ENCODE measurements around the gene TSHZ2. TPM values are rescaled to one million over a fixed set of nuclear protein-coding genes. Genes with fewer than 3 reads are reported as not detected.

The TSHZ2 gene
- total RNA-seq, 2 experiments from 2014 or later = 34.1 to 37.8 TPM

DNA sequence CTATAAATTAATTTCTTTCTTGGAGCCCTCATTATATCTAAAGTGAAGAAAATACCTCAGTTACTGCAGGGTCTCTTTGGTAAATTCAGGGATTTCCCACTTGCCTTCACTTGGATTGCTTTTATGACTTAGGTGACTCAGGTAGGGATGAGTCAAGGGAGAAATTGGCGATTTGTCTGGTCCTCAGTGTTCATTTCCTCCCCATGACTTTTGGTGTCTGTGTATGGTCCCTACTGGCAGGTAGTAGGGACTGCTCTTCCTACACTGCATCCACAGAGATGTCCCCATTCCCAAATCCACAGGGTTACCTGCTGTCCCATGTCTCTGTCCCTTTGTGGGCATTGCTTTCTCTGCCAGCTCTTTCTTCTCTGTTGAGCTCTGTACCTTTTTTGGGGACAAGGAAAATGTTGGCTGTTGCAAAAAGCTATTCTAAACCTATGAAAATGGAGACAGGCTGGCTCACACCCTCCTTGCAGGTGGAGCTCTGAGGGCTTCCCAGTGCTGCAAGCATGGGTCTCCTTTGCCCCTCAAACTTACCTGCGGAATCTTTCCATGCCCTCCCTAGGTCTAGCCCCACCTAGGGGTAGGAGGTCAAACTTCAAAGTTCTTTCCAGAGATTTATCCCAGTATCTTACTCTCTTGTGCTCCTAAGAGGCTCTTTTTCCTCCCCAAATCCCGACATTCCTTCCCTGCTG is 409.6 kb downstream of the TSHZ2 start:
- Mint-ChIP-seq H3K9me3 (peaks cover 1% of the 10 kb centered on the region), H3K27me3 (ENCODE audit: low read depth) (no peaks in the 10 kb centered on the region), H3K4me3 (no peak overlapping the region), H3K27ac (no peak overlapping the region), H3K4me1 (ENCODE audit: low read depth) (peaks cover 10% of the 10 kb centered on the region), H3K36me3 (ENCODE audit: low read depth) (peaks cover 1% of the 10 kb centered on the region)
- no peak for DNase-seq
- CTCF ChIA-PET = no interaction called here
- intact Hi-C loops (cut with micrococcal nuclease) = no loop called here

DNA sequence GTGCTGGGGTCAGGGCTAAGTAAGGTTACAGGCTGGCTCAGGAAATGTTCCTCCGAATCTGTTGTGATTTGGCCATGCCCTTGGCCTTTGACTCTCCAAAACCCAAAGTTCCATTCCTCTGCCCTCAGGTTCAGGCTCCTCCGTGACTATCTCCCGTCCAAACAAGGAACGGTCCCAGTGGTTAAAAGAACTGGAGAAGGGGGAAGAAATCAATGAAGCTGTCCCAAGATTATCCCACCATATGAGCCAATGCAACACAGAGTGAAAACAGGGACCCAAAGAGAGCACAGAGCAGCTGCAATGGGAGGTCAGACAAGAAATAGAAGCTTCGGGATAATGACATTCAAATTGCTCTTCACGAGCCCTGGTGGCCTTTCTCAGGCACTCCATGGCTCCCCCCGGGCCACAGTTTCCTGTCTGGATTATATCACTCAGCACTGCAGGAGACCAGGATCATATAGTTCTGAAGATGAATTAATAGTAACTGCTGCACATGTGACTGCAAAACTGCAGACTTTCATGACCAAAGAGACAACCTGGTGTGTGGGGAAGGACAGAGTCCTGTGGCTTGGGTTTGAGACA is 410.2 kb downstream of the TSHZ2 start:
- no peaks in the 10 kb centered on the region for H3K27me3 Mint-ChIP-seq (ENCODE audit: low read depth)
- no peak overlapping the region for H3K27ac Mint-ChIP-seq
- H3K4me1 Mint-ChIP-seq (ENCODE audit: low read depth) = peaks cover 14% of the 10 kb centered on the region
- H3K4me3 Mint-ChIP-seq = no peak overlapping the region
- CTCF ChIA-PET = interaction anchor here (0.6 kb wide), 1 partner anchor 1275 kb away, joined by 3 read pairs; no protein-coding TSS in a partner anchor
- intact Hi-C loops (cut with micrococcal nuclease) = no loop called here
- peaks cover 1% of the 10 kb centered on the region for H3K36me3 Mint-ChIP-seq (ENCODE audit: low read depth)
- no peak for DNase-seq
- H3K9me3 Mint-ChIP-seq = peaks cover 1% of the 10 kb centered on the region

DNA sequence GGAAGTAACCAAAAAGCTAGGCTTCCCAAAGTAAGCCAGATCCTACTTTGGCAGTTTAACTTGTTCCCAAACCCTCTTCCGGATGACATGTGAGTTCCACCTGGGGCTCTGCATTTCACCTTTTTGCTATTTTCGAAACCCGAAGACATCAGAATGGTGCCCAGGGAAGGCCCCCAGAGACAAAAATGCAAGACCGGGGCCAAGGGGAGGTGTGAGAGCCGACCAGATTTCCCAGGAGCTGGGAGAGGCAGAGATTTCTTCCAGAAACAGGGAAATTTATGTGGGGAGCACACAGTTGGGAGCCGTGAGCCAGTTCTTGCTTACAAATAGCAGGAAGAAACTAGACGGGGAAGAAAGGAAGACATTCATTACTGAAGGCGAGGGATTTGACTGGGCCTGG is 411.8 kb downstream of the TSHZ2 start:
- H3K36me3 Mint-ChIP-seq (ENCODE audit: low read depth) = peaks cover 1% of the 10 kb centered on the region
- H3K27ac Mint-ChIP-seq = no peak overlapping the region
- H3K27me3 Mint-ChIP-seq (ENCODE audit: low read depth) = no peaks in the 10 kb centered on the region
- CTCF ChIA-PET = no interaction called here
- peaks cover 28% of the 10 kb centered on the region for H3K4me1 Mint-ChIP-seq (ENCODE audit: low read depth)
- peaks cover 1% of the 10 kb centered on the region for H3K9me3 Mint-ChIP-seq
- intact Hi-C loops (cut with micrococcal nuclease) = no loop called here
- no peak overlapping the region for H3K4me3 Mint-ChIP-seq
- no peak for DNase-seq

DNA sequence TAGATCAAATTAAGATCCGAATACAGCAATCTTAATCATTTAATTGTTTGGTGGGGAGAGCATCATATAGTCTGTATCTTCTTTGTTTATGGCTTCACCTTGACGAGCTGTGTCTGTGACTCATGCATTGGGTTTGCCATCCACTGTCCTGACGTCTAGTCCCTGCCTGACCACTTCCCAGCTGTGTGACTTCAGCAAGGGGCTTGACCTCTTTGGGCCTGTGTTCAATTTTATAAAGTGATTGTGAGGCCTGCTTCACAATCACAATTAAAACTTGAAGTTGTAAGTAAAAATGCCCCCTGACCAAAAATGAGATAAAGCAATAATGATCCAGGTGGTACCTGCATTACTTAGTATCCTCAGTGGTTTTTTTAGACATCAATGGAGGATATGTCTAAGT is 412.2 kb downstream of the TSHZ2 start:
- Mint-ChIP-seq H3K4me3 (no peak overlapping the region), H3K27me3 (ENCODE audit: low read depth) (no peaks in the 10 kb centered on the region), H3K27ac (no peak overlapping the region), H3K9me3 (peaks cover 1% of the 10 kb centered on the region), H3K36me3 (ENCODE audit: low read depth) (peaks cover 1% of the 10 kb centered on the region), H3K4me1 (ENCODE audit: low read depth) (peaks cover 32% of the 10 kb centered on the region)
- no peak for DNase-seq
- intact Hi-C loops (cut with micrococcal nuclease) = no loop called here
- CTCF ChIA-PET = no interaction called here

DNA sequence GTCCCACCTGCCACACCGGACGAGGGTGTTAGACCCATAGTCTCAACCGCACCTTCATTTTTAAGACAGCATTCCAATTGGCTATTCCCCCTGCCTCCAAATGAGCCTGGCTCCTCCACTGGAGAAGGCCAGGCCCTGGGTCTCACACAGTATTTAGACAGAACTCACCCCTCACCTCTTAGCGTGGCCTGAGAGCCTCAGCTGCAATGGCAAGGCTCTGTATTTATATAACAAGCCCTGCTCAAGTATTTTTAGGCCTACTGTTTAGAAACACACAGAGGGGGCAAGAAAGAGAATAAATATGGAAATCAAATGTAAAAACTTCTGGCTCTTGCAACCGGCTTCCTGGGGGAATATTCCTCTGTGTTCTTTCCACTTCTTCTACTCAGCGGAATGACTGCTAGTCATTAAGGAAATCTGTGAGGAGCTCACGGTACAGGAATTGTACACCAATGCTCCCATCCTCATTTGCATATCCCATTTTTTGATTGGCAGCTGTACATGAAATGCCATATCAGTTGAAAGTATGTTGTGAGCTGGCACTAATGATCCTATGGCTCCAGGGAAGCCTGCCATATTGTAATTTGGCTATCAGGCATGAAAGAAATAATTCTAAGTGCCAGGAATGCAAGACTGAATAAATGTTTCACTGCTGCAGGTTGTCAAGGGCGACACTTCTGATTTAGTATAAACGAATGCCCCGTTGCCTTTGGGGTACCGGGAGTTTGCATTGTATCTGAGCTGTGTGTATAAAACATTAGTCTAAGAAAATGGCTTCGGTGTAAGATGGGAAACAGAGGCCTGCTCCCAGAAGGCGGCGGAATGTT is 414.0 kb downstream of the TSHZ2 start:
- H3K9me3 Mint-ChIP-seq = peaks cover 1% of the 10 kb centered on the region
- no peak overlapping the region for H3K4me3 Mint-ChIP-seq
- CTCF ChIA-PET = interaction anchor here (0.7 kb wide), 1 partner anchor 15 kb away, joined by 5 read pairs; no protein-coding TSS in a partner anchor
- peaks cover 44% of the 10 kb centered on the region for H3K4me1 Mint-ChIP-seq (ENCODE audit: low read depth)
- no peak overlapping the region for H3K27ac Mint-ChIP-seq
- intact Hi-C loops (cut with micrococcal nuclease) = no loop called here
- no peak for DNase-seq
- no peaks in the 10 kb centered on the region for H3K27me3 Mint-ChIP-seq (ENCODE audit: low read depth)
- H3K36me3 Mint-ChIP-seq (ENCODE audit: low read depth) = peaks cover 1% of the 10 kb centered on the region

DNA sequence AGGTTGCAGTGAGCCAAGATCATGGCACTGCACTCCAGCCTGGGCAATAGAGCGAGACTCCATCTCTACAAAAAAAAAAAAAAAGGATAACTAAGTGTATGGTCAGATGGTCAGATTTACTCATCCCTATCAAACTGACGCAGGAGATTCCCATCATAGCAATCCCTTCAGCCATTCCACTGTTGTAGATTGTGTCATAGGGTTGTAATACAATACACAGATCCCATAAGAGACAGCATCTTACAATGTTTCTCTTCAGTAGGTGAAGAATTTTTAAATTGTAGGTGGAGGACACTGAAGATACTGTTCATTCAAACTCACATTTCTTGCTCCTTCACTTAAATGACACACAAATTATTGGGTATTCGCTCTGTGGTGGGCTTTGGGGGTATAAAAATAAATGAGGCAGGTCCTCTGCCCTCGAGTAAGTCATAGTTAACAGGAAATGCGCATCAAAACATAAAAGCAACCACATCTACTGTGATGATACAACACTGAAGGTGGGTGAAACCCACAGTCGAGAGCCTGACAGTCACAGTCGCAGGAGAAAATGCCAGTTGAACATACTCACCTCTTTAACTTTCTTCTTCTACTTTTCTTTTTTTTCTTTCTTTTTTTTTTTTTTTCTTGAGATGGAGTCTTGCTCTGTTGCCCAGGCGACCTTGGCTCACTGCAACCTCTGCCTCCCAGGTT is 416.0 kb downstream of the TSHZ2 start:
- Mint-ChIP-seq H3K27me3 (ENCODE audit: low read depth) (no peaks in the 10 kb centered on the region), H3K9me3 (no peaks in the 10 kb centered on the region), H3K36me3 (ENCODE audit: low read depth) (peaks cover 1% of the 10 kb centered on the region), H3K27ac (no peak overlapping the region), H3K4me1 (ENCODE audit: low read depth) (peaks cover 35% of the 10 kb centered on the region), H3K4me3 (no peak overlapping the region)
- DNase-seq = peak; percentile 62
- intact Hi-C loops (cut with micrococcal nuclease) = no loop called here
- CTCF ChIA-PET = interaction anchor here (0.6 kb wide), 1 partner anchor 548 kb away, joined by 3 read pairs; no protein-coding TSS in a partner anchor

DNA sequence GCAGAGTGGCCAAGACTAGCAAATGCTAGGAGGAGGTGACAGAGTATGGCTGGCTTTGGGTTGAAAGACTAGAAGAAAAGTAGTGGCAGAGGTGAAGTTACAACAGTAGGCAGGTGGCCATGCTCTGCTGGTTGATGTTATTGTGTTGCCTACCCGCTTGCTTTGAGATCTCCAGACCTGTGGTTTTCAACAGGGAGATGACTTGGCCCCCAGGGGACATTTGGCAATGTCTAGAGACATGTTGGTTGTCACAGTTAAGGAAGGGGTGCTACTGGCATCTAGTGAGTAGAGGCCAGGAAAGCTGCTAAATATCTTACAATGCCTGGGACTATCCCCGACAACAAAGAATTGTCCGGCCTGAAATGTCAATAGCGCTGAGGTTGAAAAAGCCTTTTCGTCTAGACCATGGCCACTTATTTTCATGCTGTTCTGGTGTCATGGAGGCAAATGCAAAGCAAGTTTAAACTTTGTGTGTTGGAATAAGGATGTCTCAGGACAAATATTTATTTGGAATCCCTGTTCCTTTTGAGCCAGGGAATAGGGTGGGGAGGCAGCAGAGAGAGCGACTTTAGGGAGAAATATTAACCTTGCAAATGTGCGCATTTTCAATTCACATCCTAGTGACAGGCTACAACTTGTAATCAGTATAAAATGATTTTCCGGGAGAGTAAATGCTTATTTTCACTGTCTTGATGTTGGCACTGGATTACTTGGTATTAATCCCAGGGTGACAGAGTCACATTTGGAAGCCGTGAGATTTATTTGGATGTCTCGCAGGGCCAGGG is 417.6 kb downstream of the TSHZ2 start:
- H3K4me1 Mint-ChIP-seq (ENCODE audit: low read depth) = peaks cover 35% of the 10 kb centered on the region

DNA sequence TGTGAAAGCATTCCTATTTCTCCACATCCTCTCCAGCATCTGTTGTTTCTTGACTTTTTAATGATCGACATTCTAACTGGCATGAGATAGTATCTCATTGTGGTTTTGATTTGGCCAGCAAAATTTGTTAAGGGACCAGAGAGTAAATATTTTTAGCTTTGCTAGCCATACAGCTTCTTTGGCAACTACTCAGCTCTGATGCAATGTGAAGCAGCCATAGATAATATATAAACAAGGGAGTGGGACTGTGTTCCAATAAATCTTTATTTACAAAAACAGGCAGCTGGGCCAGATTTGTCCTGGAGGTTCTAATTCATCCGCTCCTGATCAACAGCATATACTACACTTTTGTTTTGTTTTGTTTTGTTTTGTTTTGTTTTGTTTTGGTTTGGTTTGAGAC is 418.6 kb downstream of the TSHZ2 start:
- Mint-ChIP-seq H3K4me3 (no peak overlapping the region), H3K36me3 (ENCODE audit: low read depth) (peaks cover 4% of the 10 kb centered on the region), H3K4me1 (ENCODE audit: low read depth) (peaks cover 37% of the 10 kb centered on the region), H3K9me3 (no peaks in the 10 kb centered on the region), H3K27me3 (ENCODE audit: low read depth) (no peaks in the 10 kb centered on the region), H3K27ac (no peak overlapping the region)
- DNase-seq = no peak
- CTCF ChIA-PET = interaction anchor here (0.6 kb wide), 1 partner anchor 20 kb away, joined by 4 read pairs; no protein-coding TSS in a partner anchor
- intact Hi-C loops (cut with micrococcal nuclease) = no loop called here

More for the DNA sequence above, 417.6 kb downstream of the TSHZ2 start:
- H3K36me3 Mint-ChIP-seq (ENCODE audit: low read depth) = peaks cover 1% of the 10 kb centered on the region
- no peaks in the 10 kb centered on the region for H3K27me3 Mint-ChIP-seq (ENCODE audit: low read depth)
- H3K27ac Mint-ChIP-seq = no peak overlapping the region
- intact Hi-C loops (cut with micrococcal nuclease) = no loop called here
- H3K9me3 Mint-ChIP-seq = no peaks in the 10 kb centered on the region
- CTCF ChIA-PET = no interaction called here
- no peak for DNase-seq
- no peak overlapping the region for H3K4me3 Mint-ChIP-seq

DNA sequence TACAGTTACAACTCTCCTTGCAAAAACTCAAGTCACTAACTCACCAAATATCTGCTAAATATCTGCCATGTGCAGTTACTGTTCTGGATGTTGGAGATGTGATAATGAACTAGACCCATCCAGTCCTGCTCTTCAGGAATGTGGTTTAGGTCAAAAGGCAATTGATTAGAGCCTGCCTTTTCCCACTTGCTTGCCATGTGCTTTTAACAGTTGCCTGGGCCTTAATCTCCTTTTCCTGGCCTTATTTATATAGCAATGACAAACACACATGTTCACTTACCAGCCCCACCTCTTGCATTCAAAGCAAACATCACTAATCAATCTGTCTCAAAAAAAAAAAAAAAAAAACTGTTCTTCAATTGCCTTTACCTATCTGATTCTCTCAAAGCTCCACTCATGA is 422.3 kb downstream of the TSHZ2 start:
- no peak for DNase-seq
- Mint-ChIP-seq H3K36me3 (ENCODE audit: low read depth) (peaks cover 4% of the 10 kb centered on the region), H3K4me3 (no peak overlapping the region), H3K4me1 (ENCODE audit: low read depth) (peaks cover 14% of the 10 kb centered on the region), H3K27me3 (ENCODE audit: low read depth) (no peaks in the 10 kb centered on the region), H3K9me3 (no peaks in the 10 kb centered on the region), H3K27ac (no peak overlapping the region)
- intact Hi-C loops (cut with micrococcal nuclease) = no loop called here
- CTCF ChIA-PET = no interaction called here

DNA sequence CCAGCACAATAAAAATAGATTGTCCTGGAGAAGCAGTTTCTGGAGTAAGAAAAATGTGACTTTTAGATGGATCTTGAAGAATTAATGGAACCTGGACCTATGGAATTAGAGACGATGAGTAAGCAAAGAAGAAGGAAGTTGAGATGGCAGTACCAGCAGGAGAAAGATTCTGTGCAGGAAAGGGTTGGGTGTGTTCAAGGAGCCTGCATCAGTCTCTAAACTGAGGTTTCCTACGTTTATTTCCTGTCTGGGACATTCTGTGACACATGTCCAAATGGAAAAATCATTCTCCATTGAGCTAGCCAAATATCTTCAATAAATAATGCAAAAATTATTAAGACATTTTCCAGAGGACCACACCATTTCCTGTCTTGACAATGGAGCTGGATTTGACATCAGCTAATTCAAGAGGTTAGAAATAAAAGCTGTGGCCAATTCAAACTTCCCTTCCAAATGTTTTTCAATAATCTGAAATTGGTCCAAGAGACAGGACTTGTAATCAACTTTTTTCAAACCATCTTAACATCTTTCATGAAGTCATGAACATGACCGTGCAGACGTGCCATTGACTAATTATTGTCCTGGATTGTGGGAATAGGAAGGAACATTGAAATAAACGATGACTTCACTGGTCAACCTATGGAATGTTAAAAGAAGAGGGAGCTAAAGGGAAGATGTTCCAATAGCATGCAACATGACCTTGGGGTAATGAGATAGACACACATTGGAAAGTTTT is 423.2 kb downstream of the TSHZ2 start:
- peaks cover 5% of the 10 kb centered on the region for H3K4me1 Mint-ChIP-seq (ENCODE audit: low read depth)
- DNase-seq = no peak

DNA sequence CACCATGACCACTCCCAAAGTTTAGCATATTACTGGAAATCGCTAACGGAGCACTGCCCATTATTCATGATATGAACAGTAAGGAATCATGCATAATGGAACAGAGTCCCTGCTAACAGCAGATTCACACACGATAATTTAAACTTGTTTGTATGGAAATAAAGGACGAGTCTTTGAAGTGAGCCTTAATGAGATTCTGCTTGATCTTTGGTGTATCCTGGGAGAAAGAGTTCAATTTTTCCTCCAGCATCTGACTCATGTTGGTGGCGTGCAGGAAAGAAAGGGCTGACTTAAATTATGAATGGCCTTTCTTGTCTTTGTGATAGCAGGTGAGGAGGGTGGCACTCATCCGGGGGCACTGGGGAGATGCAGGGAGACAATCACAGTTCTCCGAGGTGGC is 426.9 kb downstream of the TSHZ2 start:
- Mint-ChIP-seq H3K4me1 (ENCODE audit: low read depth) (peaks cover 21% of the 10 kb centered on the region), H3K27ac (no peak overlapping the region), H3K9me3 (peaks cover 3% of the 10 kb centered on the region), H3K27me3 (ENCODE audit: low read depth) (no peaks in the 10 kb centered on the region), H3K4me3 (no peak overlapping the region), H3K36me3 (ENCODE audit: low read depth) (peaks cover 6% of the 10 kb centered on the region)
- no peak for DNase-seq
- CTCF ChIA-PET = no interaction called here
- intact Hi-C loops (cut with micrococcal nuclease) = no loop called here

More for the DNA sequence above, 423.2 kb downstream of the TSHZ2 start:
- H3K27me3 Mint-ChIP-seq (ENCODE audit: low read depth) = no peaks in the 10 kb centered on the region
- intact Hi-C loops (cut with micrococcal nuclease) = no loop called here
- CTCF ChIA-PET = interaction anchor here (0.7 kb wide), 1 partner anchor 1137 kb away, joined by 3 read pairs; no protein-coding TSS in a partner anchor
- no peaks in the 10 kb centered on the region for H3K9me3 Mint-ChIP-seq
- H3K36me3 Mint-ChIP-seq (ENCODE audit: low read depth) = peaks cover 4% of the 10 kb centered on the region
- H3K4me3 Mint-ChIP-seq = no peak overlapping the region
- no peak overlapping the region for H3K27ac Mint-ChIP-seq

Measured in activated naive CD4-positive, alpha-beta T cell treated with anti-CD3 and anti-CD28 coated beads for 36 hours (primary cell).